K562 (cell line): ENCODE data around the gene JPT1. TPM values are rescaled to one million over a fixed set of nuclear protein-coding genes. Genes with fewer than 3 reads are reported as not detected.

ENCODE experiments used
- ATAC-seq: fragments of 200-7000 bp; cut with Tn5 transposase; 3 replicates; pipeline ENCODE4 v1.9.1; 2020; ENCODE audit warnings: moderate library complexity
- BruUV-seq: library from RNA; stranded (reverse); fragments of 400-500 nt; replicated peaks from 2 replicates; lab custom pipeline; 2021; lab: Mats Ljungman, UMichigan
- CTCF ChIA-PET: fragments of 300-600 bp; formaldehyde crosslinking; extraction: SDS; loops from one replicate; lab custom pipeline; 2021; ENCODE audit warnings: low intra/inter-chr PET ratio; lab: Yijun Ruan, JAX
- POLR2A ChIA-PET: fragments of 300-600, 350-650 bp; sonication (Branson Sonifier 250); formaldehyde crosslinking; extraction: SDS; loops from one replicate; lab custom pipeline; 2021; ENCODE audit warnings: antibody characterized with exemption, inconsistent platforms; lab: Yijun Ruan, JAX
- DNase-seq, 4 experiments: peaks; one replicate each; pipeline versions ENCODE4 v3.0.0 to v3.0.0-alpha.2; 2011 to 2018; ENCODE audit warnings: low spot score in 3 of 4, mixed read lengths in 3 of 4; ENCODE audit errors: extremely low read depth in 1 of 4
- FAIRE-seq: peaks from 2 replicates; lab custom pipeline; 2011; peaks lifted over from hg19 to GRCh38; lab: Jason Lieb, UNC
- H2AFZ ChIP-seq: 2 replicates; pipeline ENCODE4 v1.6.0; 2011; ENCODE audit warnings: low read depth, low read length, control low read depth, inconsistent platforms
- H3K27ac ChIP-seq: fragments of 200-600 bp; 3 replicates; pipeline ENCODE4 v1.8.0; 2011; ENCODE audit warnings: low read depth, mild to moderate bottlenecking, control low read depth, inconsistent platforms, low read length, moderate library complexity, mixed read lengths; ENCODE audit errors: extremely low read depth
- H3K27me3 ChIP-seq, 2 experiments: fragments of 300-600 bp in 1 of 2; 2 replicates in 1 of 2; 3 replicates in 1 of 2; pipeline versions ENCODE4 v1.6.0 to v1.8.0; 2011; ENCODE audit warnings: inconsistent platforms in 2 of 2, low read length in 2 of 2, mild to moderate bottlenecking in 1 of 2, mixed read lengths in 1 of 2, moderate library complexity in 1 of 2; ENCODE audit not compliant: control insufficient read depth in 2 of 2, insufficient read depth in 2 of 2
- H3K36me3 ChIP-seq: fragments of 300-600 bp; 3 replicates; pipeline ENCODE4 v1.8.0; 2011; ENCODE audit warnings: mild to moderate bottlenecking, low read length, inconsistent platforms; ENCODE audit not compliant: control insufficient read depth, insufficient read depth
- H3K4me1 ChIP-seq, 2 experiments: fragments of 200-600 bp in 1 of 2; replicated peaks in 1 of 2; 2 replicates in 1 of 2; 3 replicates in 1 of 2; pipeline versions ENCODE4 v1.5.1 to v1.8.0; 2011; ENCODE audit warnings: inconsistent platforms in 2 of 2, low read length in 2 of 2, mild to moderate bottlenecking in 1 of 2, mixed read lengths in 1 of 2, moderate library complexity in 1 of 2; ENCODE audit not compliant: control insufficient read depth in 2 of 2, insufficient read depth in 2 of 2
- H3K4me2 ChIP-seq: 2 replicates; pipeline ENCODE4 v1.6.1; 2011; ENCODE audit warnings: low read length, control low read depth, inconsistent platforms, mixed read lengths; ENCODE audit not compliant: insufficient read depth
- H3K4me3 ChIP-seq: fragments of 200-600 bp; sonication (generic), shearing (Covaris generic); 2 replicates; pipeline ENCODE4 v1.5.1; 2016; ENCODE audit warnings: control low read depth, inconsistent platforms
- H3K79me2 ChIP-seq: fragments of 200-600 bp; 3 replicates; pipeline ENCODE4 v1.8.0; 2011; ENCODE audit warnings: low read length, inconsistent platforms; ENCODE audit not compliant: control insufficient read depth, insufficient read depth
- H3K9ac ChIP-seq, 2 experiments: 2 replicates each; pipeline versions ENCODE4 v1.6.0 to v1.6.1; 2011; ENCODE audit warnings: low read depth in 2 of 2, low read length in 2 of 2, control low read depth in 1 of 2, inconsistent platforms in 1 of 2, mild to moderate bottlenecking in 1 of 2, mixed read lengths in 1 of 2; ENCODE audit not compliant: insufficient read depth in 1 of 2
- H3K9me1 ChIP-seq: one replicate; pipeline ENCODE4 v1.6.0; 2011; ENCODE audit warnings: inconsistent platforms, mild to moderate bottlenecking, low read length, moderate library complexity; ENCODE audit not compliant: control insufficient read depth, insufficient read depth
- H3K9me3 ChIP-seq: replicated peaks from 2 replicates; pipeline ENCODE4 v1.5.1; 2011; ENCODE audit warnings: low read depth, low read length, inconsistent platforms; ENCODE audit not compliant: control insufficient read depth, insufficient read depth
- H4K20me1 ChIP-seq: replicated peaks from 2 replicates; pipeline ENCODE4 v1.6.1; 2011; ENCODE audit warnings: low read length, inconsistent platforms, mixed read lengths; ENCODE audit not compliant: control insufficient read depth, insufficient read depth
- ATF6 ChIP-seq: sonication (generic); formaldehyde crosslinking; IDR thresholded peaks from 2 replicates; pipeline ENCODE4 v1.4.0; 2020; ENCODE audit warnings: mild to moderate bottlenecking, missing genetic modification reagents
- E2F3 ChIP-seq: fragments of 250-450 bp; sonication (Bioruptor Pico); IDR thresholded peaks from 2 replicates; pipeline ENCODE4 v1.4.0; 2020; ENCODE audit warnings: mild to moderate bottlenecking
- FIP1L1 ChIP-seq: fragments of 200-400 bp; formaldehyde crosslinking; IDR thresholded peaks from 2 replicates; pipeline ENCODE4 v1.6.1; 2018; ENCODE audit warnings: mild to moderate bottlenecking, low read depth, low read length; ENCODE audit not compliant: poor library complexity, severe bottlenecking
- POLR2G ChIP-seq: fragments of 200-400 bp; formaldehyde crosslinking; IDR thresholded peaks from 2 replicates; pipeline ENCODE4 v1.6.1; 2017; ENCODE audit warnings: low read depth, mild to moderate bottlenecking, antibody characterized with exemption, low read length, moderate library complexity
- PRPF4 ChIP-seq: fragments of 200-400 bp; formaldehyde crosslinking; IDR thresholded peaks from one replicate; pipeline ENCODE4 v1.6.1; 2017; ENCODE audit warnings: low read length, low read depth, mild to moderate bottlenecking; ENCODE audit not compliant: insufficient read depth, poor library complexity, severe bottlenecking
- RFX7 ChIP-seq: fragments of 250-450 bp; sonication (Bioruptor Pico); IDR thresholded peaks from 2 replicates; pipeline ENCODE4 v1.5.1; 2021; ENCODE audit warnings: mild to moderate bottlenecking
- RNF219 ChIP-seq: fragments of 250-450 bp; sonication (Bioruptor Pico); IDR thresholded peaks from 2 replicates; pipeline ENCODE4 v1.5.0; 2022; ENCODE audit warnings: mild to moderate bottlenecking
- SREBF1 ChIP-seq: fragments of 150-350 bp; IDR thresholded peaks from 2 replicates; pipeline ENCODE4 v1.6.1; 2014; ENCODE audit warnings: antibody characterized with exemption, low read depth, low read length, borderline replicate concordance
- ZBTB9 ChIP-seq: fragments of 450-650 bp; formaldehyde crosslinking; IDR thresholded peaks from 2 replicates; pipeline ENCODE4 v1.4.0; 2020; ENCODE audit warnings: mild to moderate bottlenecking, moderate library complexity
- WGBS: fragments of 100-300 bp; shearing (Covaris generic); methylation state at CpG from one replicate; pipeline ENCODE4 v1.1.6; 2016; ENCODE audit warnings: low coverage, mixed read lengths; ENCODE audit not compliant: insufficient coverage; ENCODE audit errors: missing lambda C conversion rate; 5-methylcytosine and 5-hydroxymethylcytosine counted together
- in situ Hi-C: fragments of 300-500 bp; cut with MboI; formaldehyde crosslinking; loops from 4 replicates; pipeline ENCODE4 v1.15.0; 2018; ENCODE audit warnings: inconsistent platforms, mixed read lengths
- intact Hi-C: fragments of 100-400 bp; cut with micrococcal nuclease; formaldehyde crosslinking; loops from 2 replicates; pipeline ENCODE4 v1.14.2; 2022
- polyA plus RNA-seq, 8 experiments: library from polyadenylated mRNA; depleted of rRNA in 4 of 8; stranded (reverse) in 5 of 8; unstranded in 3 of 8; fragments of >200 nt; fragmentation: Nextera tagmentation in 2 of 8; fragmentation: Illumina TruSeq in 1 of 8; extraction: Ambion mirVana in 2 of 8; extraction: Trizol in 1 of 8; gene quantifications; 2 replicates each; pipeline versions ENCODE4 v1.2.1 to v1.2.3, GENCODE V29; 2011 to 2014; ENCODE audit warnings: inconsistent platforms in 1 of 8, missing spikeins in 1 of 8
- total RNA-seq, 7 experiments: library from RNA; depleted of rRNA in 6 of 7; stranded (reverse); fragments of >200 nt in 6 of 7; fragmentation: Illumina TruSeq in 2 of 7; extraction: Trizol in 2 of 7; gene quantifications; 2 replicates each; pipeline versions ENCODE4 v1.2.1 to v1.2.3, GENCODE V29; 2011 to 2021; ENCODE audit warnings: low replicate concordance in 1 of 7

Gene JPT1
- total and polyA plus RNA-seq, 9 of the 15 experiments (the other 6 are each of a cell fraction or from before 2014, with no cell fraction given), result 56.7 to 292 (median 144) TPM

- no peak for TF ChIP-seq FIP1L1
- TF ChIP-seq POLR2G, result peak; percentile 46; the same call in 1 of the 2 replicates
- no peak for TF ChIP-seq ZBTB9 (CRISPR knock-in tag)
- TF ChIP-seq, all 486 proteins: peak for 1
- H3K9ac ChIP-seq, result peak overlapping the region in 1 of 2 experiments; percentile 81; a peak in 1 of 4 replicates
- intact Hi-C loops (no loop called here), in situ Hi-C loops (no loop called here)
- POLR2A ChIA-PET, result interaction anchor here (0.7 to 6.3 kb wide), 5 partner anchors 10 to 124 kb away, joined by 3 to 58 read pairs (median 5); no protein-coding TSS in a partner anchor
- WGBS, result 94% methylated on average over 7 of the region's 8 CpGs
- H3K4me1 ChIP-seq, result peaks cover 8 to 19% of the 10 kb centered on the region in 2 experiments; a peak in 4 of 5 replicates
- no peaks in the 10 kb centered on the region for H3K9me3 ChIP-seq
- DNase-seq (no peak), FAIRE-seq (no peak), ATAC-seq (no peak)
- no peaks in the 10 kb centered on the region for H3K27me3 ChIP-seq
- H3K36me3 ChIP-seq, result peaks cover 58% of the 10 kb centered on the region
- H4K20me1 ChIP-seq, result no peaks in the 10 kb centered on the region
- H3K4me3 ChIP-seq, result no peak overlapping the region
- CTCF ChIA-PET, result no interaction called here
- H3K27ac ChIP-seq, result no peak overlapping the region; the same call in 2 of the 3 replicates
- no peaks in the 10 kb centered on the region for H3K9me1 ChIP-seq
- H2AFZ ChIP-seq, result no peak overlapping the region
- H3K79me2 ChIP-seq, result peaks cover 9% of the 10 kb centered on the region
- no peak overlapping the region for H3K4me2 ChIP-seq
- no TSS peak for BruUV-seq
Measured at GRCh38 chr17:75135946-75136345, 18.4 kb downstream of the JPT1 start.

GRCh38 chr17:75135452-75135851 is 18.9 kb downstream of the JPT1 start:
- no peaks in the 10 kb centered on the region for H4K20me1 ChIP-seq
- no peak overlapping the region for H2AFZ ChIP-seq
- in situ Hi-C loops, result no loop called here
- no peaks in the 10 kb centered on the region for H3K9me3 ChIP-seq
- intact Hi-C loops, result no loop called here
- peaks cover 8 to 23% of the 10 kb centered on the region in 2 experiments; a peak in 4 of 5 replicates for H3K4me1 ChIP-seq
- 82% methylated on average over 5 of the region's 5 CpGs for WGBS
- no peaks in the 10 kb centered on the region for H3K27me3 ChIP-seq
- peaks cover 14% of the 10 kb centered on the region for H3K79me2 ChIP-seq
- no peak for DNase-seq
- no peak for ATAC-seq
- no peak overlapping the region for H3K9ac ChIP-seq
- CTCF ChIA-PET, result no interaction called here
- no peak overlapping the region for H3K4me2 ChIP-seq
- no peak overlapping the region; the same call in 2 of the 3 replicates for H3K27ac ChIP-seq
- BruUV-seq, result no TSS peak
- H3K4me3 ChIP-seq, result no peak overlapping the region
- POLR2A ChIA-PET, result interaction anchor here (0.7 to 6.3 kb wide), 4 partner anchors 8 to 125 kb away, joined by 3 to 58 read pairs (median 28); no protein-coding TSS in a partner anchor
- no peaks in the 10 kb centered on the region for H3K9me1 ChIP-seq
- peaks cover 53% of the 10 kb centered on the region for H3K36me3 ChIP-seq
- no peak for FAIRE-seq
- no peak for TF ChIP-seq PRPF4
- no peak for TF ChIP-seq ATF6 (CRISPR knock-in tag)
- TF ChIP-seq SREBF1, result no peak
- TF ChIP-seq RNF219, result no peak
- no peak for TF ChIP-seq RFX7 (CRISPR knock-in tag)
- TF ChIP-seq E2F3 (CRISPR knock-in tag), result no peak
